ENCODE results near the gene MYD88. TPM values are rescaled to one million over a fixed set of nuclear protein-coding genes. Genes with fewer than 3 reads are reported as not detected.

The MYD88 gene
- total RNA-seq, 1 donor from 2014 or later = 55.8 TPM

- no peak for DNase-seq (ENCODE audit: low read depth)
- Histone ChIP-seq H2AFZ (ENCODE audit: low read depth, low read length) (no peak overlapping the region), H3K9me3 (ENCODE audit: insufficient read depth, low read depth, low read length) (no peaks in the 10 kb centered on the region), H3K9ac (ENCODE audit: low read length) (no peak overlapping the region), H4K20me1 (ENCODE audit: insufficient read depth, low read length) (peaks cover 3% of the 10 kb centered on the region), H3K27me3 (ENCODE audit: insufficient read depth, low read length) (no peaks in the 10 kb centered on the region), H3K36me3 (ENCODE audit: insufficient read depth, low read length) (no peaks in the 10 kb centered on the region), H3K27ac (ENCODE audit: low read depth, low read length) (no peak overlapping the region), H3K4me3 (ENCODE audit: insufficient read depth, low read depth, low read length) (no peak overlapping the region), H3K79me2 (ENCODE audit: insufficient read depth, low read length) (no peaks in the 10 kb centered on the region), H3K4me2 (ENCODE audit: low read length) (no peak overlapping the region), H3K4me1 (ENCODE audit: insufficient read depth, low read length) (no peaks in the 10 kb centered on the region)
- peaks cover 11% of the 10 kb centered on the region for H3K27me3 Mint-ChIP-seq (ENCODE audit: low read depth, unreplicated experiment)
- TF ChIP-seq EZH2 (IDR thresholded peaks at IDR 0.05; ENCODE audit: insufficient read depth, low read length) (no peak), CTCF (IDR thresholded peaks at IDR 0.05; ENCODE audit: insufficient read depth, low read depth, low read length) (no peak)
- no peak overlapping the region for H3K4me3 Mint-ChIP-seq (ENCODE audit: unreplicated experiment)
- no peaks in the 10 kb centered on the region for H3K4me1 Mint-ChIP-seq (ENCODE audit: low read depth, unreplicated experiment)
- H3K9me3 Mint-ChIP-seq (ENCODE audit: unreplicated experiment) = peaks cover 2% of the 10 kb centered on the region
- FAIRE-seq = no peak
- H3K27ac Mint-ChIP-seq (ENCODE audit: unreplicated experiment) = no peak overlapping the region
- H3K36me3 Mint-ChIP-seq (ENCODE audit: low read depth, unreplicated experiment) = peaks cover 11% of the 10 kb centered on the region
Observed at GRCh38 chr3:38116471-38117162, 21.8 kb upstream of the MYD88 start.

GRCh38 chr3:38117163-38117716 is 21.2 kb upstream of the MYD88 start:
- H3K27me3 ChIP-seq (ENCODE audit: insufficient read depth, low read length) = no peaks in the 10 kb centered on the region
- TF ChIP-seq CTCF (IDR thresholded peaks at IDR 0.05; ENCODE audit: insufficient read depth, low read depth, low read length) (no peak), EZH2 (IDR thresholded peaks at IDR 0.05; ENCODE audit: insufficient read depth, low read length) (no peak)
- H3K4me1 ChIP-seq (ENCODE audit: insufficient read depth, low read length) = no peaks in the 10 kb centered on the region
- H3K4me2 ChIP-seq (ENCODE audit: low read length) = no peak overlapping the region
- peaks cover 2% of the 10 kb centered on the region for H3K9me3 Mint-ChIP-seq (ENCODE audit: unreplicated experiment)
- DNase-seq (ENCODE audit: low read depth) = no peak
- H3K27me3 Mint-ChIP-seq (ENCODE audit: low read depth, unreplicated experiment) = peaks cover 11% of the 10 kb centered on the region
- no peaks in the 10 kb centered on the region for H3K9me3 ChIP-seq (ENCODE audit: insufficient read depth, low read depth, low read length)
- H3K4me3 Mint-ChIP-seq (ENCODE audit: unreplicated experiment) = no peak overlapping the region
- H4K20me1 ChIP-seq (ENCODE audit: insufficient read depth, low read length) = peaks cover 3% of the 10 kb centered on the region
- FAIRE-seq = no peak
- no peak overlapping the region for H3K4me3 ChIP-seq (ENCODE audit: insufficient read depth, low read depth, low read length)
- no peak overlapping the region for H3K27ac ChIP-seq (ENCODE audit: low read depth, low read length)
- H3K27ac Mint-ChIP-seq (ENCODE audit: unreplicated experiment) = no peak overlapping the region
- no peaks in the 10 kb centered on the region for H3K79me2 ChIP-seq (ENCODE audit: insufficient read depth, low read length)
- H3K4me1 Mint-ChIP-seq (ENCODE audit: low read depth, unreplicated experiment) = no peaks in the 10 kb centered on the region
- H2AFZ ChIP-seq (ENCODE audit: low read depth, low read length) = no peak overlapping the region
- H3K9ac ChIP-seq (ENCODE audit: low read length) = no peak overlapping the region
- H3K36me3 ChIP-seq (ENCODE audit: insufficient read depth, low read length) = no peaks in the 10 kb centered on the region
- peaks cover 15% of the 10 kb centered on the region for H3K36me3 Mint-ChIP-seq (ENCODE audit: low read depth, unreplicated experiment)

Measured in astrocyte (in vitro differentiated cells and primary cell).